OCI-LY1 (cell line): ENCODE data around the gene MMP21.

Experiments used
- H2AFZ ChIP-seq: fragments of 200-600 bp; sonication (generic), shearing (Covaris generic); 2 replicates; pipeline ENCODE4 v1.6.0; 2014; ENCODE audit warnings: antibody characterized with exemption, mild to moderate bottlenecking, low read length
- H3F3A ChIP-seq: fragments of 200-600 bp; sonication (generic), shearing (Covaris generic); 2 replicates; pipeline ENCODE4 v1.6.0; 2014; ENCODE audit warnings: mild to moderate bottlenecking, antibody characterized with exemption, low read length, moderate library complexity; ENCODE audit not compliant: insufficient read depth
- H3K27ac ChIP-seq: fragments of 200-600 bp; sonication (generic); 2 replicates; pipeline ENCODE4 v1.5.1; 2014; ENCODE audit warnings: low read length, mixed run types, mild to moderate bottlenecking, low read depth; ENCODE audit not compliant: poor library complexity, severe bottlenecking
- H3K27me3 ChIP-seq: fragments of 200-600 bp; sonication (generic); 2 replicates; pipeline ENCODE4 v1.6.0; 2014; ENCODE audit warnings: antibody characterized with exemption, mild to moderate bottlenecking, low read length, moderate library complexity; ENCODE audit not compliant: insufficient read depth
- H3K36me3 ChIP-seq: fragments of 200-600 bp; sonication (generic); 2 replicates; pipeline ENCODE4 v1.6.1; 2014; ENCODE audit warnings: mild to moderate bottlenecking, antibody characterized with exemption, low read length, moderate library complexity, mixed read lengths; ENCODE audit not compliant: insufficient read depth
- H3K4me1 ChIP-seq: fragments of 200-600 bp; sonication (generic); 2 replicates; pipeline ENCODE4 v1.5.1; 2014; ENCODE audit warnings: mild to moderate bottlenecking, low read length, moderate library complexity; ENCODE audit not compliant: insufficient read depth, severe bottlenecking
- H3K4me2 ChIP-seq: fragments of 200-600 bp; sonication (generic), shearing (Covaris generic); 2 replicates; pipeline ENCODE4 v1.6.1; 2014; ENCODE audit warnings: low read length
- H3K4me3 ChIP-seq: fragments of 200-600 bp; sonication (generic); 2 replicates; pipeline ENCODE4 v1.5.1; 2014; ENCODE audit warnings: low read length, low read depth, mild to moderate bottlenecking, mixed read lengths; ENCODE audit not compliant: poor library complexity, severe bottlenecking
- H3K79me2 ChIP-seq: fragments of 200-600 bp; shearing (Covaris generic); 2 replicates; pipeline ENCODE4 v1.6.1; 2016; ENCODE audit warnings: mixed run types, low read length, mixed read lengths; ENCODE audit not compliant: insufficient read depth
- H3K9ac ChIP-seq: fragments of 200-600 bp; sonication (generic), shearing (Covaris generic); 2 replicates; pipeline ENCODE4 v1.6.1; 2014; ENCODE audit warnings: mild to moderate bottlenecking, low read length, mixed read lengths
- H3K9me2 ChIP-seq: fragments of 200-600 bp; sonication (generic), shearing (Covaris generic); 2 replicates; pipeline ENCODE4 v1.6.1; 2014; ENCODE audit warnings: low read depth, mild to moderate bottlenecking, low read length, mixed read lengths
- H3K9me3 ChIP-seq: fragments of 200-600 bp; shearing (Covaris generic); 2 replicates; pipeline ENCODE4 v1.6.1; 2014; ENCODE audit warnings: low read length, mixed read lengths
- H4K20me1 ChIP-seq: fragments of 200-600 bp; sonication (generic), shearing (Covaris generic); 2 replicates; pipeline ENCODE4 v1.6.0; 2016; ENCODE audit warnings: mild to moderate bottlenecking, low read length; ENCODE audit not compliant: insufficient read depth
- EZH2 ChIP-seq: fragments of 200-600 bp; sonication (generic), shearing (Covaris generic); IDR thresholded peaks from 2 replicates; pipeline ENCODE4 v1.8.0; 2017; ENCODE audit warnings: borderline replicate concordance, mixed run types, mild to moderate bottlenecking, antibody characterized with exemption, low read length, moderate library complexity, mixed read lengths
- TF ChIP-seq, protein P1 (sequence below): fragments of 200-600 bp; sonication (generic), shearing (Covaris generic); IDR thresholded peaks from 2 replicates; pipeline ENCODE4 v1.5.1; 2017; ENCODE audit warnings: mild to moderate bottlenecking, antibody characterized with exemption, low read length, moderate library complexity, mixed read lengths

MMP21 gene

GRCh38 chr10:125756853-125757487 is 18.7 kb downstream of the MMP21 start:
- Histone ChIP-seq H3K4me2 (no peak overlapping the region), H3K36me3 (peaks cover 91% of the 10 kb centered on the region), H3K4me3 (no peak overlapping the region), H4K20me1 (no peaks in the 10 kb centered on the region), H3K4me1 (no peaks in the 10 kb centered on the region), H3K9me2 (no peaks in the 10 kb centered on the region), H3F3A (no peaks in the 10 kb centered on the region), H3K27ac (no peak overlapping the region), H2AFZ (no peak overlapping the region), H3K9ac (no peak overlapping the region), H3K9me3 (no peaks in the 10 kb centered on the region), H3K79me2 (no peaks in the 10 kb centered on the region), H3K27me3 (no peaks in the 10 kb centered on the region)
- TF ChIP-seq, protein P1, sequence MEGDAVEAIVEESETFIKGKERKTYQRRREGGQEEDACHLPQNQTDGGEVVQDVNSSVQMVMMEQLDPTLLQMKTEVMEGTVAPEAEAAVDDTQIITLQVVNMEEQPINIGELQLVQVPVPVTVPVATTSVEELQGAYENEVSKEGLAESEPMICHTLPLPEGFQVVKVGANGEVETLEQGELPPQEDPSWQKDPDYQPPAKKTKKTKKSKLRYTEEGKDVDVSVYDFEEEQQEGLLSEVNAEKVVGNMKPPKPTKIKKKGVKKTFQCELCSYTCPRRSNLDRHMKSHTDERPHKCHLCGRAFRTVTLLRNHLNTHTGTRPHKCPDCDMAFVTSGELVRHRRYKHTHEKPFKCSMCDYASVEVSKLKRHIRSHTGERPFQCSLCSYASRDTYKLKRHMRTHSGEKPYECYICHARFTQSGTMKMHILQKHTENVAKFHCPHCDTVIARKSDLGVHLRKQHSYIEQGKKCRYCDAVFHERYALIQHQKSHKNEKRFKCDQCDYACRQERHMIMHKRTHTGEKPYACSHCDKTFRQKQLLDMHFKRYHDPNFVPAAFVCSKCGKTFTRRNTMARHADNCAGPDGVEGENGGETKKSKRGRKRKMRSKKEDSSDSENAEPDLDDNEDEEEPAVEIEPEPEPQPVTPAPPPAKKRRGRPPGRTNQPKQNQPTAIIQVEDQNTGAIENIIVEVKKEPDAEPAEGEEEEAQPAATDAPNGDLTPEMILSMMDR, result no peak
- no peak for TF ChIP-seq EZH2

- Histone ChIP-seq H3K4me1 (no peaks in the 10 kb centered on the region), H3F3A (no peaks in the 10 kb centered on the region), H2AFZ (no peak overlapping the region), H3K36me3 (peaks cover 91% of the 10 kb centered on the region), H3K4me2 (no peak overlapping the region), H3K27ac (no peak overlapping the region), H3K4me3 (no peak overlapping the region), H3K9me2 (no peaks in the 10 kb centered on the region), H3K27me3 (no peaks in the 10 kb centered on the region), H3K9ac (no peak overlapping the region), H3K79me2 (no peaks in the 10 kb centered on the region), H3K9me3 (no peaks in the 10 kb centered on the region), H4K20me1 (no peaks in the 10 kb centered on the region)
- TF ChIP-seq EZH2, result no peak
- TF ChIP-seq, protein P1, result no peak
These were observed 19.4 kb downstream of the MMP21 start for GRCh38 chr10:125756196-125756595.

DNA sequence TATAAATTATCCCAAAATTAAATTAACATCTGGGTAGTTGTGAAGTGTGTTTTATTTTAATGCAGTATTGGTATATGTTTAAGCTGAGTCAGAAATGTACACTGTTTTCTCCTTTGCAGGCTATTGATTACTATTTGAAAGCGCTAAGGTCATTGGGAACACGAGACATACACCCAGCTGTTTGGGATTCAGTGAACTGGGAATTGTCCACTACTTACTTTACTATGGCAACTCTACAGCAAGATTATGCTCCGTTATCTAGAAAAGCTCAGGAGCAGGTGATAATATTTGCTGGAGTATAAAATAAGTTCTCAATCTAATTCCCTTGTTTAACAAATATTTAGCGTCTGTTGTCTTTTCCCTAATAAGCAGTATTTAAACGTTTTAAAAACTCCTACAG is 28.2 kb downstream of the MMP21 start:
- Histone ChIP-seq H3F3A (no peaks in the 10 kb centered on the region), H3K27ac (no peak overlapping the region), H3K4me1 (no peaks in the 10 kb centered on the region), H3K4me2 (no peak overlapping the region), H3K79me2 (no peaks in the 10 kb centered on the region), H3K9ac (no peak overlapping the region), H3K27me3 (no peaks in the 10 kb centered on the region), H3K36me3 (peaks cover 97% of the 10 kb centered on the region), H4K20me1 (no peaks in the 10 kb centered on the region), H3K9me2 (no peaks in the 10 kb centered on the region), H2AFZ (no peak overlapping the region), H3K9me3 (no peaks in the 10 kb centered on the region), H3K4me3 (no peak overlapping the region)
- TF ChIP-seq, protein P1, result no peak
- no peak for TF ChIP-seq EZH2
